ENCODE measurements around the gene NCOR2.

DNA sequence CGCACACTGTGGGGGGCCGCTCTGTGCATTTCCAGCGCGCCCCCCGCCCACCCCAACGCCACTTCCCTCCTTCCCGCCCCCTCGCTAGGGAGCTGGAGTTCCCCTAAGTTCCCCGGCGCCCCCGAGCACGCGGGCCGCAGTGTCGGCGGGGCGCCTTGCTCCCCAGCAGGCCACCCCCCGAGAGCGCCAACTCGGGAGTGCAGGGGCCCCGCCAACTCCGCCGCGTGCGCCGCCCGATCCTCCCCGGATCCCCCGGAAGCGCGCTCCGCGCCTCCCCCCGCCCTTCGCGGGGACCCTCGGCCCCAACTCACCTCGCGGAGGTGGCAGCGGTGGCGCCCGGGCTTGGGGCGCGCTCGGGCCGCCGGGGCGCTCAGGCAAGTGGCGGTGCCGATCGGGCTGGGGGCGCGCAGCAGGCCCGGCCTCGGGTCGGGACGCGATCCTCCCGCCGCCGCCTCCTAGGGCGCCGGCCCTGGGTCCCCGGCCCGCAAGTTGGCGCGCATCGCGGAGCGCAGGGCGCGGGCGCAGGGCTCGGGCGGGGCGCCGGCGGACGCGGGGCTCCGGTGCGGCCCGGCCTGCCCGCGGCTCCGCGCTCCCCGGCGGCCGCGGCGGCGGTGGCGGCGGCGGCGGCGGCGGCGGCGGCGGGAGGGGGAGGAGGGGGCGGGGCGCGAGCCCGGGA, at the start of gene NCOR2:
- TF ChIP-seq, protein P1, sequence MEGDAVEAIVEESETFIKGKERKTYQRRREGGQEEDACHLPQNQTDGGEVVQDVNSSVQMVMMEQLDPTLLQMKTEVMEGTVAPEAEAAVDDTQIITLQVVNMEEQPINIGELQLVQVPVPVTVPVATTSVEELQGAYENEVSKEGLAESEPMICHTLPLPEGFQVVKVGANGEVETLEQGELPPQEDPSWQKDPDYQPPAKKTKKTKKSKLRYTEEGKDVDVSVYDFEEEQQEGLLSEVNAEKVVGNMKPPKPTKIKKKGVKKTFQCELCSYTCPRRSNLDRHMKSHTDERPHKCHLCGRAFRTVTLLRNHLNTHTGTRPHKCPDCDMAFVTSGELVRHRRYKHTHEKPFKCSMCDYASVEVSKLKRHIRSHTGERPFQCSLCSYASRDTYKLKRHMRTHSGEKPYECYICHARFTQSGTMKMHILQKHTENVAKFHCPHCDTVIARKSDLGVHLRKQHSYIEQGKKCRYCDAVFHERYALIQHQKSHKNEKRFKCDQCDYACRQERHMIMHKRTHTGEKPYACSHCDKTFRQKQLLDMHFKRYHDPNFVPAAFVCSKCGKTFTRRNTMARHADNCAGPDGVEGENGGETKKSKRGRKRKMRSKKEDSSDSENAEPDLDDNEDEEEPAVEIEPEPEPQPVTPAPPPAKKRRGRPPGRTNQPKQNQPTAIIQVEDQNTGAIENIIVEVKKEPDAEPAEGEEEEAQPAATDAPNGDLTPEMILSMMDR (IDR thresholded peaks at IDR 0.05), result no peak
- TF ChIP-seq POLR2A (IDR thresholded peaks at IDR 0.05), result no peak
- TF ChIP-seq POLR2AphosphoS5 (IDR thresholded peaks at IDR 0.05), result no peak

Measured in transverse colon (tissue), 4 donors.